H1 (cell line): Measurements from ENCODE around the gene WDR4. TPM values are rescaled to one million over a fixed set of nuclear protein-coding genes. Genes with fewer than 3 reads are reported as not detected.
A peak's percentile ranks its signal among the peaks of the same experiment; 100 is the strongest.

Experiments used
- CTCF ChIA-PET: fragments of 300-600 bp; sonication (Branson Sonifier 250); formaldehyde crosslinking; loops from one replicate; lab custom pipeline; 2021; ENCODE audit not compliant: partially characterized antibody; lab: Charles Lee
- POLR2A ChIA-PET: fragments of 300-600 bp; sonication (Branson Sonifier 250); formaldehyde crosslinking; loops from one replicate; lab custom pipeline; 2021; ENCODE audit warnings: inconsistent platforms; ENCODE audit not compliant: partially characterized antibody; lab: Charles Lee
- DNase-seq, 2 experiments: peaks; one replicate each; pipeline versions ENCODE4 v3.0.0 to v3.0.0-alpha.2; 2010 to 2022; ENCODE audit warnings: low spot score in 2 of 2, low read depth in 1 of 2, mixed read lengths in 1 of 2
- FAIRE-seq: peaks from 2 replicates; lab custom pipeline; 2011; peaks lifted over from hg19 to GRCh38; lab: Jason Lieb, UNC
- H2AFZ ChIP-seq: 2 replicates; pipeline ENCODE4 v1.8.1; 2012; ENCODE audit warnings: low read length, inconsistent platforms
- H2AK5ac ChIP-seq: 2 replicates; pipeline ENCODE4 v1.6.1; 2013; ENCODE audit warnings: low read depth, low read length
- H2BK120ac ChIP-seq: replicated peaks from 2 replicates; pipeline ENCODE3; 2013; ENCODE audit warnings: low read depth, low read length, inconsistent platforms
- H2BK12ac ChIP-seq: 2 replicates; pipeline ENCODE4 v1.6.1; 2013; ENCODE audit warnings: low read depth, low read length
- H2BK15ac ChIP-seq: 2 replicates; pipeline ENCODE4 v1.6.1; 2013; ENCODE audit warnings: low read length
- H2BK20ac ChIP-seq: 2 replicates; pipeline ENCODE4 v1.6.1; 2013; ENCODE audit warnings: low read length
- H2BK5ac ChIP-seq: 2 replicates; pipeline ENCODE4 v1.6.1; 2013; ENCODE audit warnings: low read depth, low read length
- H3K14ac ChIP-seq: 2 replicates; pipeline ENCODE4 v1.6.1; 2013; ENCODE audit warnings: inconsistent platforms; ENCODE audit not compliant: insufficient read length
- H3K18ac ChIP-seq: 2 replicates; pipeline ENCODE4 v1.6.1; 2013; ENCODE audit warnings: low read length; ENCODE audit errors: extremely low read depth
- H3K23ac ChIP-seq: 2 replicates; pipeline ENCODE4 v1.6.1; 2013; ENCODE audit warnings: inconsistent platforms; ENCODE audit not compliant: insufficient read length
- H3K23me2 ChIP-seq: 2 replicates; pipeline ENCODE4 v1.6.1; 2013; ENCODE audit warnings: low read depth, low read length
- H3K27ac ChIP-seq: 2 replicates; pipeline ENCODE4 v1.6.1; 2011; ENCODE audit warnings: low read depth, low read length, inconsistent platforms
- H3K27me3 ChIP-seq, 4 experiments: replicated peaks in 1 of 4; 1 replicate in 1 of 4; 2 replicates in 3 of 4; pipeline versions ENCODE4 v1.6.1 to v1.8.1; 2011 to 2013; ENCODE audit warnings: low read length in 3 of 4, mild to moderate bottlenecking in 3 of 4, inconsistent platforms in 2 of 4, mixed read lengths in 2 of 4, moderate library complexity in 1 of 4; ENCODE audit not compliant: control insufficient read depth in 3 of 4, insufficient read depth in 3 of 4; ENCODE audit errors: extremely low read depth in 1 of 4
- H3K36me3 ChIP-seq, 4 experiments: 2 replicates each; pipeline versions ENCODE4 v1.6.1 to v1.8.1; 2011 to 2013; ENCODE audit warnings: mild to moderate bottlenecking in 4 of 4, low read length in 3 of 4, moderate library complexity in 2 of 4, control low read depth in 1 of 4, inconsistent platforms in 1 of 4; ENCODE audit not compliant: insufficient read depth in 4 of 4, control insufficient read depth in 2 of 4
- H3K4ac ChIP-seq: replicated peaks from 2 replicates; pipeline ENCODE3; 2013; ENCODE audit warnings: low read length, low read depth, mixed read lengths, inconsistent platforms; ENCODE audit not compliant: insufficient read length
- H3K4me1 ChIP-seq, 4 experiments: replicated peaks in 1 of 4; 1 replicate in 1 of 4; 2 replicates in 3 of 4; pipeline versions ENCODE4 v1.6.1 to v1.8.1; 2011 to 2013; ENCODE audit warnings: low read length in 3 of 4, inconsistent platforms in 2 of 4, mixed read lengths in 1 of 4; ENCODE audit not compliant: insufficient read depth in 4 of 4, control insufficient read depth in 3 of 4
- H3K4me2 ChIP-seq, 2 experiments: 2 replicates each; pipeline versions ENCODE4 v1.6.1 to v1.8.1; 2011 to 2013; ENCODE audit warnings: low read depth in 2 of 2, low read length in 2 of 2, control low read depth in 1 of 2, inconsistent platforms in 1 of 2, mild to moderate bottlenecking in 1 of 2; ENCODE audit not compliant: insufficient read depth in 1 of 2
- H3K4me3 ChIP-seq, 4 experiments: fragments of 200-600, 300-600 bp in 1 of 4; sonication (generic), shearing (Covaris generic), sonication (Bioruptor Twin) in 1 of 4; 2 replicates each; pipeline versions ENCODE4 v1.5.1 to v1.8.1; 2011 to 2016; ENCODE audit warnings: low read length in 4 of 4, low read depth in 3 of 4, control low read depth in 2 of 4, inconsistent platforms in 2 of 4, mild to moderate bottlenecking in 2 of 4, mixed read lengths in 1 of 4, moderate library complexity in 1 of 4; ENCODE audit not compliant: insufficient read depth in 2 of 4; ENCODE audit errors: extremely low read depth in 1 of 4
- H3K56ac ChIP-seq: replicated peaks from 2 replicates; pipeline ENCODE3; 2013; ENCODE audit warnings: low read depth, mild to moderate bottlenecking, mixed read lengths, low read length, inconsistent platforms; ENCODE audit not compliant: insufficient read length
- H3K79me1 ChIP-seq: 2 replicates; pipeline ENCODE4 v1.6.1; 2013; ENCODE audit warnings: low read depth, low read length, control low read depth
- H3K79me2 ChIP-seq, 2 experiments: 2 replicates each; pipeline versions ENCODE4 v1.6.1 to v1.8.1; 2012 to 2013; ENCODE audit warnings: low read length in 2 of 2, mild to moderate bottlenecking in 2 of 2, inconsistent platforms in 1 of 2; ENCODE audit not compliant: insufficient read depth in 2 of 2, control insufficient read depth in 1 of 2
- H3K9ac ChIP-seq, 4 experiments: replicated peaks in 1 of 4; 1 replicate in 1 of 4; 2 replicates in 3 of 4; pipeline versions ENCODE4 v1.6.1 to v1.8.1; 2011 to 2013; ENCODE audit warnings: low read depth in 3 of 4, low read length in 3 of 4, control low read depth in 2 of 4, mild to moderate bottlenecking in 2 of 4, moderate library complexity in 2 of 4, inconsistent platforms in 1 of 4; ENCODE audit errors: extremely low read depth in 1 of 4
- H3K9me3 ChIP-seq, 2 experiments: 2 replicates each; pipeline versions ENCODE4 v1.6.1 to v1.8.1; 2012 to 2013; ENCODE audit warnings: mild to moderate bottlenecking in 2 of 2, moderate library complexity in 2 of 2, control low read depth in 1 of 2, inconsistent platforms in 1 of 2, low read depth in 1 of 2, low read length in 1 of 2, mixed read lengths in 1 of 2; ENCODE audit not compliant: insufficient read depth in 2 of 2
- H4K20me1 ChIP-seq, 2 experiments: replicated peaks in 1 of 2; 2 replicates each; pipeline versions ENCODE3 to v1.8.1; 2011 to 2013; ENCODE audit warnings: inconsistent platforms in 2 of 2, low read length in 2 of 2, mild to moderate bottlenecking in 1 of 2; ENCODE audit not compliant: insufficient read depth in 2 of 2, control insufficient read depth in 1 of 2
- H4K5ac ChIP-seq: 2 replicates; pipeline ENCODE4 v1.6.1; 2013; ENCODE audit warnings: low read length, low read depth, mixed read lengths, inconsistent platforms; ENCODE audit not compliant: insufficient read length
- H4K8ac ChIP-seq: 2 replicates; pipeline ENCODE4 v1.8.0; 2013; ENCODE audit warnings: mild to moderate bottlenecking, moderate library complexity, low read length, inconsistent platforms; ENCODE audit not compliant: insufficient read depth; ENCODE audit errors: extremely low read depth
- H4K91ac ChIP-seq: replicated peaks from 2 replicates; pipeline ENCODE3; 2013; ENCODE audit warnings: low read length, mixed read lengths, inconsistent platforms; ENCODE audit not compliant: insufficient read length
- JUN ChIP-seq: IDR thresholded peaks from 2 replicates; pipeline ENCODE4 v1.6.1; 2011; ENCODE audit warnings: low read depth, mild to moderate bottlenecking, improper control_type of control experiment, low read length
- KDM4A ChIP-seq: IDR thresholded peaks from one replicate; pipeline ENCODE4 v1.7.1; 2012; ENCODE audit warnings: low read depth, mild to moderate bottlenecking, moderate library complexity, low read length, inconsistent platforms; ENCODE audit not compliant: severe bottlenecking
- POU5F1 ChIP-seq: IDR thresholded peaks from 2 replicates; pipeline ENCODE4 v1.6.1; 2011; ENCODE audit warnings: low read depth, mild to moderate bottlenecking, low read length, moderate library complexity
- RFX5 ChIP-seq: IDR thresholded peaks from 2 replicates; pipeline ENCODE4 v1.6.1; 2011; ENCODE audit warnings: low read depth, low read length, improper control_type of control experiment, borderline replicate concordance
- RNF2 ChIP-seq: fragments of 200-900, 300-1000 bp; sonication (generic); IDR thresholded peaks from 2 replicates; pipeline ENCODE4 v1.7.1; 2016; ENCODE audit warnings: borderline replicate concordance, low read depth, mild to moderate bottlenecking, antibody characterized with exemption, low read length; ENCODE audit not compliant: poor library complexity, severe bottlenecking; ENCODE audit errors: missing control alignments
- SAP30 ChIP-seq: fragments of 300-600 bp; sonication (generic); IDR thresholded peaks from 2 replicates; pipeline ENCODE4 v1.7.1; 2012; ENCODE audit warnings: low read length, moderate library complexity, mild to moderate bottlenecking, inconsistent platforms; ENCODE audit not compliant: insufficient read depth, insufficient replicate concordance
- SIX5 ChIP-seq: IDR thresholded peaks from 2 replicates; pipeline ENCODE4 v1.6.1; 2011; ENCODE audit warnings: mild to moderate bottlenecking, low read depth, low read length
- TCF12 ChIP-seq: IDR thresholded peaks from 2 replicates; pipeline ENCODE4 v1.6.1; 2011; ENCODE audit warnings: low read depth, mild to moderate bottlenecking, low read length
- WGBS, 2 experiments: shearing (Covaris generic) in 1 of 2; methylation state at CpG; one replicate each; pipeline versions ENCODE4 v1.1.6 to v1.1.7; 2013 to 2015; ENCODE audit warnings: low lambda C conversion rate in 2 of 2, mixed read lengths in 2 of 2, inconsistent platforms in 1 of 2, low coverage in 1 of 2, missing lambda C conversion rate in 1 of 2; ENCODE audit not compliant: insufficient replicate concordance in 2 of 2, insufficient coverage in 1 of 2, insufficient read length in 1 of 2; ENCODE audit errors: extremely low coverage in 1 of 2, missing lambda C conversion rate in 1 of 2; 5-methylcytosine and 5-hydroxymethylcytosine counted together
- polyA plus RNA-seq, 7 experiments: library from polyadenylated mRNA; depleted of rRNA in 3 of 7; stranded (reverse) in 5 of 7; unstranded in 2 of 7; fragments of >200 nt in 5 of 7; fragments of 200-250 nt in 2 of 7; gene quantifications; 1 replicate in 5 of 7; 2 replicates in 1 of 7; 4 replicates in 1 of 7; pipeline versions ENCODE4 v1.2.1 to v1.2.3, GENCODE V29; 2011 to 2013; ENCODE audit warnings: missing spikeins in 2 of 7, mixed read lengths in 2 of 7
- total RNA-seq: library from RNA; stranded (reverse); fragmentation: NEBNext Ultra II Directional; extraction: Animal tissue kit (Norgen Biotek cat#: 25700); gene quantifications from 2 replicates; pipeline ENCODE4 v1.2.1, GENCODE V29; 2021
- TF ChIP-seq, protein P1 (sequence below): IDR thresholded peaks from 2 replicates; pipeline ENCODE4 v1.6.1; 2011; ENCODE audit warnings: low read depth, mild to moderate bottlenecking, low read length; ENCODE audit not compliant: insufficient read depth
- TF ChIP-seq, protein P2 (sequence below): IDR thresholded peaks from 2 replicates; pipeline ENCODE4 v1.6.1; 2011; ENCODE audit warnings: low read length, improper control_type of control experiment

WDR4 gene
- total and polyA plus RNA-seq, 2 of the 8 experiments (the other 6 are each of a cell fraction or from before 2014, with no cell fraction given) = 28.9 to 47.8 TPM

DNA sequence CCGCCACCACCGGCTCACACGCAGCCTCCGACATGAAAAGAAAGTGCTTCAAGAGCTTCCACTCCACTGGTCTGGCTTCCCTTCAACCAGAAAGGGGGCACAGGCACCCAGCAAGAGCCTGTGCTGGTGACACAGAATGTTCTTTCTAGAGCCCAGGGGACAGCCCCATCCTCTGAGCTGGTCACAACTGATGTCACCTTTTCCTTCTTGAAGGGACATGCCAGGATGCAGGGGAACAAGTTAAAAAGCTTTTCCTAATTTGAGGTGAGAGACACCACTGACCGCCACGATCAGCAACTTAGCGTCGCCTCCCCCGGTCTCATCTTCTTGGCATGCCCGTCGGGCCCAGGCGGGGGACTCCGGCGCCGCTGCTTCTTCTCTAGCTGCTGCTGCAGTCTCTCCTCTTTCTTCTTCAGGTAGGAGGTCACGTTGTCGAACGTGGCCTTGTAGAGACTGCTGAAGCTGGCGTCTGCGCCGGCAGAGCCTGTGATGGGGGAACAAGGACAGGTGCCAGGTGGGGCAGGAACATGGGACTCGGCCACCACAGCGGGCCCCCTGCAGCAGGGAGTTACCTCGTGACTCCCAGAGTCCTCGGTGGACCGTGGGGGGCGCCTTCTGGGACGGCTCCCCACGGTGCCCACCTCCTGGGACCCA is 29.5 kb downstream of the WDR4 start:
- no peak overlapping the region for H2BK20ac ChIP-seq
- no peak overlapping the region for H4K91ac ChIP-seq
- H4K20me1 ChIP-seq = peaks cover 11 to 43% of the 10 kb centered on the region in 2 experiments
- H3K18ac ChIP-seq = no peak overlapping the region
- no peak overlapping the region for H3K14ac ChIP-seq
- peaks cover 31 to 80% (median 60%) of the 10 kb centered on the region in 4 experiments; a peak in 7 of 8 replicates for H3K36me3 ChIP-seq
- H3K23ac ChIP-seq = no peak overlapping the region
- H2BK120ac ChIP-seq = no peak overlapping the region
- H3K23me2 ChIP-seq = no peaks in the 10 kb centered on the region
- H3K79me2 ChIP-seq = peaks cover 0 to 32% of the 10 kb centered on the region in 2 experiments; a peak in 2 of 4 replicates
- H2BK5ac ChIP-seq = no peak overlapping the region
- no peak overlapping the region for H3K4ac ChIP-seq
- no peak overlapping the region for H2BK15ac ChIP-seq
- 95% methylated on average over 29 of the region's 29 CpGs; no CpG with 5 or more reads in 1 of the 2 experiments for WGBS, 2 experiments
- no peak overlapping the region for H3K9ac ChIP-seq
- H2BK12ac ChIP-seq = no peak overlapping the region
- H2AFZ ChIP-seq = no peak overlapping the region
- no peak overlapping the region for H3K27ac ChIP-seq
- H3K79me1 ChIP-seq = peaks cover 8% of the 10 kb centered on the region; the same call in 1 of the 2 replicates
- H3K56ac ChIP-seq = no peak overlapping the region
- H3K4me1 ChIP-seq = no peaks in the 10 kb centered on the region
- H3K4me2 ChIP-seq = no peak overlapping the region
- H3K9me3 ChIP-seq = no peaks in the 10 kb centered on the region
- H4K5ac ChIP-seq = no peak overlapping the region
- no peaks in the 10 kb centered on the region for H3K27me3 ChIP-seq
- no peak overlapping the region for H2AK5ac ChIP-seq
- FAIRE-seq (no peak), DNase-seq (no peak)
- H4K8ac ChIP-seq = peak overlapping the region; percentile 7; the same call in 1 of the 2 replicates
- POLR2A ChIA-PET = interaction anchor here (0.9 to 1.9 kb wide), 7 partner anchors 8 to 28 kb away, joined by 5 to 11 read pairs (median 5); no protein-coding TSS in a partner anchor
- CTCF ChIA-PET = interaction anchor here (1.0 to 2.5 kb wide), 4 partner anchors 12 to 68 kb away, joined by 3 to 10 read pairs (median 3); no protein-coding TSS in a partner anchor
- H3K4me3 ChIP-seq = no peak overlapping the region
- no peak for TF ChIP-seq JUN
- no peak for TF ChIP-seq RNF2
- no peak for TF ChIP-seq POU5F1
- TF ChIP-seq RFX5 = no peak
- TF ChIP-seq, protein P1, sequence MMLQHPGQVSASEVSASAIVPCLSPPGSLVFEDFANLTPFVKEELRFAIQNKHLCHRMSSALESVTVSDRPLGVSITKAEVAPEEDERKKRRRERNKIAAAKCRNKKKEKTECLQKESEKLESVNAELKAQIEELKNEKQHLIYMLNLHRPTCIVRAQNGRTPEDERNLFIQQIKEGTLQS = no peak
- TF ChIP-seq SAP30 = no peak
- TF ChIP-seq SIX5 = no peak
- TF ChIP-seq TCF12 = no peak
- TF ChIP-seq KDM4A = no peak
- TF ChIP-seq, protein P2, sequence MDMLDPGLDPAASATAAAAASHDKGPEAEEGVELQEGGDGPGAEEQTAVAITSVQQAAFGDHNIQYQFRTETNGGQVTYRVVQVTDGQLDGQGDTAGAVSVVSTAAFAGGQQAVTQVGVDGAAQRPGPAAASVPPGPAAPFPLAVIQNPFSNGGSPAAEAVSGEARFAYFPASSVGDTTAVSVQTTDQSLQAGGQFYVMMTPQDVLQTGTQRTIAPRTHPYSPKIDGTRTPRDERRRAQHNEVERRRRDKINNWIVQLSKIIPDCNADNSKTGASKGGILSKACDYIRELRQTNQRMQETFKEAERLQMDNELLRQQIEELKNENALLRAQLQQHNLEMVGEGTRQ = no peak
